HG03521 (cell line): ENCODE measurements around the gene DPY19L1.
"Not testable (repeated sequence)": the region's sequence is repeated elsewhere in the genome, so short reads cannot be mapped to it uniquely, and the experiment has no call there.

Experiments
- ATAC-seq: cut with Tn5 transposase; IDR thresholded peaks from one replicate; pipeline ENCODE4 v1.9.1; 2021; ENCODE audit warnings: mild to moderate bottlenecking, moderate library complexity; ENCODE audit not compliant: unreplicated experiment

Gene DPY19L1

DNA sequence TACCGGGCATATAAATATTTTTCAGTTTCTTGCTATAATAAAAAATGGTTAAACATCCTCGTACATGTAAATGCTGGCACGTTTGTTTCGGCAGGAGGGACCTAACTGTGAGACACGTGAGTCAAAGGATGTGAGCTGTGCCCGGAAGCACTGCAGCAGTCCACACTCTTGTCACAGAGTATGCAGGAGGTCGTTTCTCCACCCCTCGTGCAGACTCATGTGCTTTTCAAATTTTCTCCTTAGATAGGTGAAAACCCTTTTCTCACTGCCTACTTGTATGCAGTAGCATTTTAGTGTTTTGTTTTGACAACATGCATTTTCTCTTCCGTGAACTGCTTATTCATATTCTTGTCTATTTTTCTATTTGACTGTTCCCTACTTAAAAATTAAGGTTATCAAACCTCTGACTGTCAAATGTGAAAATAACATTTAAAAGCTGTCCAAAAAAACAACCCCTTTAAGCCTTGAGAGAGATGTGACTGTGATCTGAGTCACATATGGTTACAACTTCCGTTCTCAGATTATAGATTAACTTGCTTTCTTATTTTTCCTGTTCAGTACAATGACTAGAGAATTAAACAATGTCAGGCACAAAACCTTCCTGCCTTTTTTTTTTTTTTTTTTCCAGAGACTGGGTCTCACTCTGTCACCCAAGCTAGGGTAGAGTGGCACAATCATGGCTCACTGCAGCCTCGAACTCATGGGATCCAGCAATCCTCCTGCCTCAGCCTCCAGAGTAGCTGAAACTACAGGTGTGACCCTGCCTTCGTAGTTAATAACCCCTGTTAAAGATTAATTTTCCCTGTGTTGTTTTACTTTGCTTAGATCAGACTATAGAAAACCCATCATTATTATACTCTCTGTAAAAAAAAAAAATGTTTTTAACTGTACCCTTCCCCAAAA is 45.1 kb downstream of the DPY19L1 start:
- peak; percentile 78 for ATAC-seq

DNA sequence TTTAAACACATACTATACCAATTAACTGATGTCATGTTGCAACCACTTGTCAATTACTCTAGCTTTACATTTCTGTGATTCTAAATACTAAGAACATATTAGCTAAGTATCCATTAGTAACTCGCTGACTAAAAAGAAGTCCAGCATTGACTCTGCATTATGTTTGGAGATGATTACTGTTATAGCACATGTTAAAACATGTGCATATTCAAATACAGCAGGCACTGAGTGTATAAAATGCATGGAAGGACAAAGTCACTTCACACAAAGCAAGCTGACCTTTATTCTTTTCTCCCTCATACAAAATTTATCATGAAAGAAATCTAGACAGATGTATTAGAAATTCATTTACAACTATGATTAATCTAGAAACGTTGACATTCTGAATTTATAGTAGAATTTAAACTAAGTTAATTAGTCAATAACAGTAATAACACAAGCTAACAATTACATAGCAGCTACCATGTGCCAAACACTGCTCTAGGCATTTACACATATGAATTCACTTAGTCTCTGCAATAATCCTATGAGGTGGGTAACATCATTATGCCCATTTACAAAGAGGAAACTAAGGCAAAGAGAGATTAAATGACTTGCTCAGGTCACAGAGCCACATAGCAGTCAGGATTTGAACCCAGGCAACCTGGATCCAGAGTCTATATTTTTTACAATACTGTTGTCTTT is 48.7 kb downstream of the DPY19L1 start:
- ATAC-seq, result not testable (repeated sequence)

DNA sequence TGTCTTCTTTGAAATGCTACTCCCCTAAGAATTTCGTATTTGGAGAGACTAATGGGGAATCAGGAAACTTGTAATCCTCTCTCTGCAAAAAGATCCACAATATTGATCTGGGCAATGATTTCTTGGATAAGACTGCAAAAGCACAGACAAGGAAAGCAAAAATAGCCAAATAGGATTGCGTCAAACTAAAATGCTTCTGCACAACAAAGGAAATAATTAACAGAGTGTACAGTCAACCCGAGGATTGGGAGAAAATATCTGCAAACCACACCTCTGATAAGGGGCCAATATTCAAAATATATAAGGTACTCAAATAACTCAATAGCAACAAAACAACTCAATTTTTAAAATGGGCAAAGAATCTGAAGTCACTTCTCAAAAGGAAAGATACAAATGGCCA is 52.1 kb downstream of the DPY19L1 start:
- not testable (repeated sequence) for ATAC-seq

- ATAC-seq, result not testable (repeated sequence)
Observed at GRCh38 chr7:34984140-34984539, 53.1 kb downstream of the DPY19L1 start.

GRCh38 chr7:34982371-34983019 is 54.8 kb downstream of the DPY19L1 start:
- no peak for ATAC-seq

DNA sequence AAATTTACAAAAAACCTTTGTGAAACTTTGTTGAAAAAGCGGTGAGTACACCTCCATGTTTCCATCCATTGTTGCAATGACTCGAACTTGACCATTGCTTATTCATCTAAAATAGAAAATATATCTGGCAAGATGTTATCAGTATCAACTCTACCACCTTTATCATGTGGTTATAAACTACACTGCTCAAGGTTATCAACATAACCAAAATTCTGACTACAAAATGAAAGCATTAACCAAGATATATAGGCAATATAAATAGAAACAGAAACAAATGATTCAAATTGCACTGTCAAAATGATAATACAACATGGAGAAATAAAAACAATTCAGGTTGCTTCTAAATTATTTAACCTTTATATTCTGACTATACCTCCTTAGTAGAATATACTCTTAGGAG is 58.2 kb downstream of the DPY19L1 start:
- ATAC-seq, result not testable (repeated sequence)

GRCh38 chr7:34973400-34973760 is 63.9 kb downstream of the DPY19L1 start:
- ATAC-seq, result no peak

DNA sequence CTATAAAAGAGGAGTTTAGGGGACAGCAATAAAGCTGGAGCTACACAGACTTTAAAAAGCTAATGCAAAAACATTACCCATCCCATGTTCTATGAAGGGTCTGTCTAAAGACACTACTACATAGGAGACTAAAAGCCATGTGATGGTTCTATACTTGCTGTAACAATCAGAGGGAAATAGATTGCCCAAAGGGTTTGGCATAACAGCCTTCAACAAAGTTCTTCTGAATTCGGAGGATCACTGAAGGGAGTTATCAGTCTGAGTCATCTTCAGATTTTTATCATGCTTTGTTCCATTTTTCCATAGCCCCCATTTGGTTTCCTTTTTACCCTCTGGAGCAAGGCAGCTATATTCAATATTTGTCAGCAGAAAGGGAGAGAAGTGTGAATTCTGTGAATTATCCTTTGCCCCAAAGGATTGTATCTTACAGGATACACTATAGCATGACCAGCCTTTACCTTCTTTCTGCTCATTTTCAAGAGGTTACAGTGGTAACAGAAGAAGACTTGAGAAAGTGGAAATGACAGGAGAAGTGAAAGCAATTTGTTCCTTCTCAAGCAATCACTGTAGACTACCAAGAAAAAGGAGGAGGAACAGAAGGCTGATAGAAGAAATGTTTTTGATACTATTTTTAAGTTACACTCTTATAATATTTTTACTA is 64.4 kb downstream of the DPY19L1 start:
- not testable (repeated sequence) for ATAC-seq

- ATAC-seq, result not testable (repeated sequence)
Observed at GRCh38 chr7:34967818-34968217, 69.5 kb downstream of the DPY19L1 start.

DNA sequence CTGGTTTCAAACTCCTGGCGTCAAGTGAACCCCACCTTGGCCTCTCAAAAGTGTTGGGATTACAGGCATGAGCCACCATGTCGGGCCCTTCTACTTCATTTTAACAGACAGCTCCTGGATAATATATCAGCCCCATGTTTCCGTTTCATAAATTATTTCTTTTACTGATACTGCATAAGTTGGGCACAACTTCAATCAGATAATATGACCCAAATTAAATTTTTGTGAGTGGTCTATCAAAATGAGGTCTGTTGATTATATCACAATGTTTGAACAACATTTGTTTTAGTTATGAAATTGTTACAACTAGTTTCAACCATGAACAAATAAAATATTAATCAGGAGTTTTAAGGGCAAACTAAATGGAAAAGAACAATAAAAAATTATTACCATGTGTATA is 70.8 kb downstream of the DPY19L1 start:
- ATAC-seq, result not testable (repeated sequence)

- ATAC-seq, result no peak
Observed at GRCh38 chr7:34958021-34958420, 79.3 kb downstream of the DPY19L1 start.

DNA sequence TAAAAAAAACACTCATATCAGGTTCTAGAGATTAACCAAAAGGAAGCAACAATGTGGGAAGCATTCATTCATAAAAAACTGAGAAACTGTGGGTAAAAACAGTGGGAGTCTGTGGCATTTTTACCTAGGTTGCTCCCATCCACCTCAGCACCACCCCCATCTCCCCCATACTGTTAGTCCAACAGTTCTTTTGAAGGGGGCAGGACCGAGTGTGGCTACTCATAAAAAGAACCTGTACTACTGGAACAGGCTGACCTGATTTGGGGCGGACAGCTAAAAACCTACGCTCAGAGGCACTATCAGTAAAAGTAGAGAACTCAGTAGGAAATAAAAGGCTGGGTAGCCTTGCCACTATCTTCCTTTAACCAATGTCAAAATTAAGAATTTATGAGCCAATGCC is 84.5 kb downstream of the DPY19L1 start:
- ATAC-seq, result no peak

GRCh38 chr7:34949361-34949760 is 87.9 kb downstream of the DPY19L1 start:
- no peak for ATAC-seq

GRCh38 chr7:34947427-34947826 is 89.9 kb downstream of the DPY19L1 start:
- not testable (repeated sequence) for ATAC-seq

DNA sequence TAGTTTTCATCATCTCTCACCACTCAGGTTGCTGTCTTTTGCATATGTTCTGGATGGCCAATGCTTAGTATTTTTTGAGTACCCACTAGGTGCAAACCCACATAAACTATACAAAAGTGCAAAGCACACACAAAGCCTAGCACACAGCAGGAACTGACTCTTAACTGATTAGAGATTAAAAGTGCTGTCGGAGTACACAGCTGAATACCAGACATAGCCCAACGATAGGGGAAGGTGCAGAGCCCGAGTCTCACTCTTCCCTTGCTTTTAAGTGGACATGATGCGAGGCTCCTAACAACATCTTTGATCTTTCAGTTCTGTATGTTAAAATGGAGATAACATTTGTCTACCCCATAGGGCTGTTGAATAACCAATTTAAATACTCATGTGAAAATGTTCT is 90.8 kb downstream of the DPY19L1 start:
- no peak for ATAC-seq

DNA sequence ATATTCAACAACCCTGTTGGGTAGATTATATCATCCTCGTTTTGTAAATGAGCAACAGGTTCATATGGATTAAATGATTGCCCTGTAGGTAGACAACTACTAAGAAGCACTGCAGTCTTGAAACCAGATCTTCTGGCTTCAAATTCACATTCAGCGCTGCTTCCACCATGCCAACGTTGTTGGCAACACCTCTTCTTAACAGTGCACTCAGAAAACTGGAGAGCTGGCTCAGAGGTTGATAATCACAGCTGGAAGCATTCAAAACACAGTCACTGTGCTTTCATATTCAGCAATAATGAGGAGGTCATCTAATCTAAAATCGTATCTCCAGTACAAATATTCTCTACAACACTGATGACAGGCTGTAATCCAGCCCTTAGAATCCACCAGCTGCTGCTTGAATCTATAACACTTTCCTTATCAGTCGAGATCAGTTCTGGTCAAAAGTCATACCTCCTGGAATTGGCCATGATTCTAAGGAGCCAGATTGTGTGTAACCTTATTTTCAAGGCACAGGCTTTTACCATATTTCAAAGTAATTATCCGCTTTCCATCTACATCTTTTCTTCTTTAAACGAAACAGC is 91.3 kb downstream of the DPY19L1 start:
- ATAC-seq, result not testable (repeated sequence)

DNA sequence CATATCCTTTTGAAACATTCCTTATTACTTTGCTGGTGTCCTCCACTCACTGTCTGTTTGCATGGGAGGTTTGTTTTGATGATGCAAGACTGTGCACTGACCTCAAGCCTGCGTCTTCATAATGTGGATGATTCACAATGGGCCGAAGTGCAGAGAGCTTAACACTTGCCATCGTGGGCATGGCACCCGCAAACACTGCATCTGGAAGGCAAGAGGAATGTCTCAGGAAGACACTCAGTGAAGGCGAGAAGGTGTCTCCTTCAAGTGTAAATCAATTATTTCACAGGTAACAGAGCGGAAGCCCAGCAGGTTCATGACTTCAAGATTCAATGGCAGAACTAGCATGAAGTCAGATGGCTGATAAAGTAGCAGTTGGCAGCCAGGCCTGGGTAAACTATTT is 98.1 kb downstream of the DPY19L1 start:
- no peak for ATAC-seq

DNA sequence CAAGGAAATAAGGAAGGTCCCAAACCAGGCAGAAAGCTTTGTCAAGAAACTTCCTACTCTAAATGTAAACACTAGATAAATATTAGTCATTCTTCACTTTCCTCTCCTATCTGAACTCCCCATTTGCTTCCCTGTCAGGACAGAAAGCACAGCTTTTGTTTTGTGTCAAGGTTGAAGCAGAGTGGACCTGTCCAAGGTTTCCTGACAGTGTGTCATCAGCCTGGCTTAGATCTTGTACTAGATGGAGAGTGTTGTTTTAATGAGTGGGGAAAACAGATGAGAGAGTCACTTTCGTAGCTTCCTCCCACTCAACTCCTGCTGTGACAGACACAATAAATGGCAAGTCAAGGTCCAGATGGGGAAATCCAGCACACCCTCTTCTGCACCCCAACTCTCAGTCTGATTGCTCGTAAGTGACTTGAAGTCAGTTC is 101.5 kb downstream of the DPY19L1 start:
- not testable (repeated sequence) for ATAC-seq

- ATAC-seq, result no peak
Observed at GRCh38 chr7:34931739-34932138, 105.5 kb downstream of the DPY19L1 start.

GRCh38 chr7:34929783-34930182 is 107.5 kb downstream of the DPY19L1 start:
- ATAC-seq, result not testable (repeated sequence)

GRCh38 chr7:34928560-34928959 is 108.7 kb downstream of the DPY19L1 start:
- ATAC-seq, result no peak
